Fibroblast of skin of right quadriceps (primary cell): ENCODE measurements around the gene BEND3.
"Not testable (repeated sequence)": the region's sequence is repeated elsewhere in the genome, so short reads cannot be mapped to it uniquely, and the experiment has no call there.

ENCODE experiments used
- DNase-seq: peaks from one replicate; pipeline ENCODE4 v3.0.0-alpha.2; 2013

Gene BEND3

DNA sequence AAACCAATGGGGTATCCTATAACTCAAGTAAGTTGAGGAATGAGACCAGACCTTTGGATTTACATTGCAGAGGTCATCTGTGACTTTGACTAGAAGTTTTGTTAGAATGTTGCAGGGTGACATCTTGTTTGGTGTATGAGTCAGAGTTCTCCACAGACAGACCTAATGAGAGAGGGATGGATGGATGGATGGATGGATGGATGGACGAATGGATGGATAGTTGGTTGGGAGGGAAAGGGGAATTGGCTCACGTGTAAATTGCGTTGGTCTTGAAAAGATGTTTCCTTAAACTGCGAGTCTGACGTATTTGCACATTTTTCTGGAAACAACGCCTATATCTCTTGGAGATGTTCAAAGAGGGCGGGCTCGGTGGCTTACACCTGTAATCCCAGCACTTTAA lies 88.3 kb downstream of the BEND3 start:
- DNase-seq: no peak

DNA sequence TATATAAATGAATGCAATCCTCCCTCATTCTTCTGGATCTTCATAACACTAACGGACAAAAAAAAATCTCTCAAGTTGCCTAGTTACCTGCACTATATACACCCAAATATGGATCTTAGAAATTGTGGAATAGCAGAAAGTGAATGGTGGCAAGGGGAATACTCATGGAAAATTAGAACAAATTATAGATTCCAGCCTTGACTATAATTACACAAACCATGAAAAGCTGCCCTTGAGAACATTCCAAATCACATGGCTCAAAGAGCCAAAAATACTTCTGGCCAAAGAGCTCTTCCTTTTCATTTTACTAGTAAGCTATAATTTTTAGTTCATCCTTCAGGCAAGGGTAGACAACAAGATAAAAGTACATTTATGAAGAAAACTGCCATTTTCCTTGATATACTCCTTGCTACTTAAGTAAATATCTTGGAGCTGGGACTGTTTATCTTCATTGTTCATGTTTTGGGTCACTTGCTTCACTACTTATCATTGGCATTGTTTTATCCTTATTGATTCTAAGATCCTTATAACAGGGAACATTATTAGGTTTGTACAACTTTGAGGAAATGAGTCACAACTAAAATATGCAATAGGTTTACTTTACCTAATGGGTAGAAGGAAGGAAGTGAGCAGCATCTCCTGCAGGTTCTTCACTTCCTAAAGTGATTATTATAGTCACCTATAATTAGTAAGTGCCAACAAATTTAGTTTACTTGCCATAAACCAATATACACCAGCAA lies 93.7 kb downstream of the BEND3 start:
- no peak for DNase-seq

DNA sequence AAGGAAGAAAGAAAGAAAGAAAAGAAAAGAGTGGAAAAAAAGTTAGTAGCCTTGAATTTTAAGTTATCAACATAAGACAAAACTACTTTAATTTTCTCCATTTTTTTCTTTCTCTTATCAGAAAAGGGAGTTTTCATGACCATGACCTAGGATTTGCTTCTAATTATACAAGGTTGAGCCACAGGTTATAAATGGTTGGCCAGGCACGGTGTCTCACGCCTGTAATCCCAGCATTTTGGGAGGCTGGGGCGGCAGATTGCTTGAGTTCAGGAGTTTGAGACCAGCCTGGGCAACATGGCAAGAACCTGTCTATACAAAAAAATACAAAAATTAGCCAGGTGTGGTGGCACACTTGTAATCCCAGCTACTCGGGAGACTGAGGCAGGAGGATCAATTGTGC lies 95.1 kb downstream of the BEND3 start:
- DNase-seq: no peak

DNA sequence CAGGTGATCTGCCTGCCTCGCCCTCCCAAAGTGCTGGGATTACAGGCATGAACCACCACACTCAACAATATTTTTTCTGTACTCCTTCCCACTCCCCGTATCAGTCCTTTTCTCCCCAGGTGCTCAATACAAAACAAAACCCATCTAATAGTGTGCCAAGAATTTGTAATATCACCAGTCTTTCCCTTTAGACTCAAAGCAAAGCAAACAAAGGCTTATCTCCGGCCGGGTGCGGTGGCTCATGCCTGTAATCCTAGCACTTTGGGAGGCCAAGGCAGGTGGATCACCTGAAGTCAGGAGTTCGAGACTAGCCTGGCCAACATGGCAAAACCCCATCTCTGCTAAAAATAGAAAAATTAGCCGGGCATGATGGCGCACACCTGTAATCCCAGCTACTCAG lies 95.7 kb downstream of the BEND3 start:
- DNase-seq: not testable (repeated sequence)

DNA sequence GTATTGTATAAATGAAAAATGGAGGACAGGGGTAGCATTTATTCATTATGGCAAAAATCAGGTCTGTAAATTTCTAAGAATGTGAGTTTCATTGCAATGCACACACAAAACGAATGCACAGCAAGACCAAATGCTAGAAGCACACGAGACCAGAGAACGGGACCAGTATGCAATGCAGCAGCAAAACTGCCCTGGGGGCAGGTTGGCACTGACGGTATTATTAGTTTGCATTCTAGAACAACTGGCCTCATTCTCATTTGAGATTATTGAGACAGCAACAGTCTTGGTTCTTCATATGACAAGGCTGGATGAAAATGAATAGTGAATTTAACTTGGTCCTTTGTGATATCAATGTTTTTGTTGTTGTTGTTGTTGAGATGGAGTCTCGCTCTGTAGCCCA lies 96.3 kb downstream of the BEND3 start:
- no peak for DNase-seq
